D721Med (cell line): Measurements from ENCODE around the gene FAM13A.
A peak's percentile ranks its signal among the peaks of the same experiment; 100 is the strongest.

Source experiments
- DNase-seq: peaks from one replicate; pipeline ENCODE4 v3.0.0; 2011; ENCODE audit warnings: low spot score; ENCODE audit not compliant: insufficient read length
- FAIRE-seq: peaks from 2 replicates; lab custom pipeline; 2011; peaks lifted over from hg19 to GRCh38; lab: Jason Lieb, UNC
- TF ChIP-seq, protein P1 (sequence below): IDR thresholded peaks from 2 replicates; pipeline ENCODE4 v1.5.1; 2012; ENCODE audit warnings: mild to moderate bottlenecking, control low read depth; ENCODE audit not compliant: insufficient read depth; ENCODE audit errors: missing control alignments

The FAM13A gene

DNA sequence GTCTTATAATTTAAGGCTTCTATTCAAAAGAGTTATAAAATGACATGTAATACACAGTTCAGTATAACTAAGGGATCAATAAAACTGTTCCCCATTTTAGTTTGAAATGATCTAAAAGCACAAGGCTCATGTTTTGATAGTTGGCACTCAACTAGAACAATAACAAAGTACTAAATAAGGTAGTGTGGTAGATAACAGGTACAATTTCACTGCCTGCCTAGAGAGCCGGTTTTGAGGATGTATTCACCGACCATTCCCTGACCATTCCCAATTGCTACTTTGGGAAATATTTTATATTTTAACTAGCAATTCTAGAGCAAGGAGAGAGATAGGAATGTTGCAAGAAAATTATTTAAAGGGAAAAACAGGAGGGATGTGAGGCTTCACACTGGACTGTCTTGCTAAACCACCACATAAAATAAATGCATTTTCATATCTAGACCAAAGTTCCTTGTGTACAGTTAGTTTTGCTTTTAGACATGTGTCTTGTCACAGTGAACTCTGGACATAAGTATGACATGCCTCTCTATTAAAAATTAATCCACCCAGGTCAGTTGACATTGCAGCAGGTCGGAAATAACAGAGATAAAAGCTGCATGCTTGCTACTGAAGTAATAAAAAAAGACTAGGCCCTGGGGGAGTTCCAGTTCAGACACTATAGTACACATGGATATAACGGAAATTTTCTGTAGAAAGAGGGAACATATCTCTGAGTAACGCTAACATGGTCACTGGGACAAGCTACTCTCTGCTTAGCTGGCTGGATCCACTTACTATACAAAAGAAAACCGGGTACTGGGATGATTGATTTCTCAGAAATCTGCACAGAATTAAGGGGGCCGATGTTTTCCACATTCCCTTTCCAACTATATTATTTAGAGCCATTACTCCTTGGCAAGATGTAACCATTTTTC is 303.1 kb downstream of the FAM13A start:
- TF ChIP-seq, protein P1, sequence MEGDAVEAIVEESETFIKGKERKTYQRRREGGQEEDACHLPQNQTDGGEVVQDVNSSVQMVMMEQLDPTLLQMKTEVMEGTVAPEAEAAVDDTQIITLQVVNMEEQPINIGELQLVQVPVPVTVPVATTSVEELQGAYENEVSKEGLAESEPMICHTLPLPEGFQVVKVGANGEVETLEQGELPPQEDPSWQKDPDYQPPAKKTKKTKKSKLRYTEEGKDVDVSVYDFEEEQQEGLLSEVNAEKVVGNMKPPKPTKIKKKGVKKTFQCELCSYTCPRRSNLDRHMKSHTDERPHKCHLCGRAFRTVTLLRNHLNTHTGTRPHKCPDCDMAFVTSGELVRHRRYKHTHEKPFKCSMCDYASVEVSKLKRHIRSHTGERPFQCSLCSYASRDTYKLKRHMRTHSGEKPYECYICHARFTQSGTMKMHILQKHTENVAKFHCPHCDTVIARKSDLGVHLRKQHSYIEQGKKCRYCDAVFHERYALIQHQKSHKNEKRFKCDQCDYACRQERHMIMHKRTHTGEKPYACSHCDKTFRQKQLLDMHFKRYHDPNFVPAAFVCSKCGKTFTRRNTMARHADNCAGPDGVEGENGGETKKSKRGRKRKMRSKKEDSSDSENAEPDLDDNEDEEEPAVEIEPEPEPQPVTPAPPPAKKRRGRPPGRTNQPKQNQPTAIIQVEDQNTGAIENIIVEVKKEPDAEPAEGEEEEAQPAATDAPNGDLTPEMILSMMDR = no peak
- FAIRE-seq (no peak), DNase-seq (no peak)

DNA sequence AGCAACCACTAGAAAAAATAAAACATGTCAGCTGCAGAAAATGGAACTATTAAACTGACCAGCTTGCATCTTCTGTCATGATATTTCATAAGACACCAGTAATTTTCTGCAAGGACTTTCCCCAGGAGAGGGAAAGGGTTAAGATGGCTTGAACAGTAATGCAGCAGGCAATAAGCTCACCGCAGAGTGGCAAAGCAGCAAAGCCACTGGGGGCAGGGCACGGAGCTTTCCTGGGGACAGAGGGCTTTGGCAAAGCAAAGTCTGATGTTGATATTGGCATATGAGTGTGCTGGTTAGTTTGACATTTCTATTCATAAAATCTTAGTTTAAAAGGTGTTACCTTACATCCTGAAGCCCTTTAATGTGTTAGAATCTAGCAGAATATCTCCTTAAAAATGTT is 304.2 kb downstream of the FAM13A start:
- FAIRE-seq (no peak), DNase-seq (no peak)
- TF ChIP-seq, protein P1 = no peak

GRCh38 chr4:88752076-88752463 is 304.9 kb downstream of the FAM13A start:
- no peak for FAIRE-seq
- TF ChIP-seq, protein P1 = no peak
- DNase-seq = no peak

GRCh38 chr4:88751258-88752075 is 305.5 kb downstream of the FAM13A start:
- DNase-seq = no peak
- peak; percentile 35 for FAIRE-seq
- TF ChIP-seq, protein P1 = no peak

DNA sequence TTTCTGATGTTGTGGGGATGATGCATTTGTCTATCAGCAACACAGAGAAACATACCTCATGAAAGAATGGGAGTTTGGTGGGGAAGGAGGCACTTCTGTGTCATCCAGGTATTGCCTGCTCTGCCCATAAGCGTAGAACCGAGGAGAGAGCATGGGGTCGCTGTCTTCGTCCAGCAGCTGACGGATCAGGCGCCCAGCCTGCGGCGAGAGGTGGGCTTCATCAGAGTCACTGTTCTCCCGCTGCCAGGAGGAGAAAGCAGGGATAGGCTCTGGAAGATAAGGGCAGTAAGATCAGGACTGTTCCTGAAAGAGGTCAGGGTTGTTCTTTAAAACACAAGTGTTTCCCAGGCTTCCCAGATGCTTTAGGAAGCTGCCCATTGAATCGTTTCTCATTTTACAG is 306.6 kb downstream of the FAM13A start:
- no peak for FAIRE-seq
- no peak for DNase-seq
- TF ChIP-seq, protein P1 = no peak

DNA sequence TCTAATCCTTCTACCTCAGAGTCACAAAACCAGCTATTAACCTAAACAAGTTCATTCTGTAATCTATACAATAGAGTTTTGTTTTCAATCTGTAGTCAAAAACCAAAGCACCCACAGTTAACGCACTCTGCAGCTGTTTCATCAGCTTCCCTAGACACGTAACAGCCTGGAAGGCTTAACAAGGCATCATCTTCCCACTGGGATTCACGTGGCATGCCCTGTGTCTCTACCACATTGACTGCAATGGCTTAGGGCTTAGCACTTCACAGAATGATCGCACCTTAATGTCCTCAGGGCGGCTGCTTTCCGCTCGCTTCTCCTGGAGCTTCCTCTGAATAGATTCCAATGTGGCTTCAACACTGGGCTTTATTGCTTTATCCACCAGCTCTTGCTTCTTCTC is 309.6 kb downstream of the FAM13A start:
- FAIRE-seq (no peak), DNase-seq (no peak)
- TF ChIP-seq, protein P1 = no peak

- FAIRE-seq = no peak
- TF ChIP-seq, protein P1 = no peak
Measured at GRCh38 chr4:88746206-88746605, 310.8 kb downstream of the FAM13A start.

More at GRCh38 chr4:88746206-88746605, 310.8 kb downstream of the FAM13A start:
- DNase-seq = no peak
